Stomach (tissue), 4 donors: ENCODE measurements around the gene BCAR3.

ENCODE experiments used
- CTCF ChIP-seq, 7 experiments: fragments of 450-650 bp in 4 of 7; fragments of 200-600 bp in 3 of 7; sonication (generic) in 3 of 7; IDR thresholded peaks; one replicate each; pipeline ENCODE4 v1.5.1; 2016 to 2019; ENCODE audit warnings: antibody characterized with exemption in 7 of 7, control low read depth in 2 of 7, mild to moderate bottlenecking in 1 of 7
- POLR2AphosphoS5 ChIP-seq, 3 donors: sonication (generic); formaldehyde crosslinking; IDR thresholded peaks; one replicate each; pipeline ENCODE4 v1.6.1; 2016; ENCODE audit warnings: antibody characterized with exemption in 3 of 3

GRCh38 chr1:93541045-93541444, 140.6 kb downstream of the BCAR3 start:
- TF ChIP-seq CTCF (IDR thresholded peaks at IDR 0.05) (no peak), POLR2AphosphoS5 (IDR thresholded peaks at IDR 0.05) (no peak)
